Natural killer cell (primary cell): ENCODE results near the gene ZFHX3. TPM values are rescaled to one million over a fixed set of nuclear protein-coding genes. Genes with fewer than 3 reads are reported as not detected.

Source experiments
- ATAC-seq, 3 donors: fragments of 150-1000 bp in 2 of 3; fragments of 200-7000 bp in 1 of 3; cut with Tn5 transposase; 1 replicate in 1 of 3; 2 replicates in 2 of 3; pipeline ENCODE4 v1.10.0; 2021; ENCODE audit warnings: mild to moderate bottlenecking in 2 of 3, moderate library complexity in 2 of 3
- DNase-seq, 2 donors: peaks; one replicate each; pipeline versions ENCODE4 v3.0.0 to v3.0.0-alpha.2; 2013 to 2021; ENCODE audit warnings: mixed read lengths in 1 of 2
- H3K27ac ChIP-seq: one replicate; pipeline ENCODE4 v1.5.1; 2013; ENCODE audit warnings: mild to moderate bottlenecking, low read length
- H3K27me3 ChIP-seq: one replicate; pipeline ENCODE4 v1.6.1; 2013; ENCODE audit warnings: low read length; ENCODE audit not compliant: control insufficient read depth, insufficient read depth
- H3K36me3 ChIP-seq: one replicate; pipeline ENCODE4 v1.6.1; 2013; ENCODE audit warnings: low read length; ENCODE audit not compliant: control insufficient read depth, insufficient read depth
- H3K4me1 ChIP-seq: one replicate; pipeline ENCODE4 v1.6.1; 2013; ENCODE audit warnings: low read length; ENCODE audit not compliant: control insufficient read depth, insufficient read depth
- H3K4me3 ChIP-seq: one replicate; pipeline ENCODE4 v1.5.1; 2013; ENCODE audit warnings: low read length
- H3K9me3 ChIP-seq: one replicate; pipeline ENCODE4 v1.6.1; 2013; ENCODE audit warnings: low read length; ENCODE audit not compliant: control insufficient read depth, insufficient read depth
- H3K27ac Mint-ChIP-seq, 2 donors: one replicate each; pipeline ENCODE4 v1.8.0; 2022; ENCODE audit warnings: mild to moderate bottlenecking in 2 of 2, mixed read lengths in 2 of 2, moderate library complexity in 1 of 2
- H3K27me3 Mint-ChIP-seq, 2 donors: one replicate each; pipeline ENCODE4 v1.8.0; 2022; ENCODE audit warnings: low read depth in 2 of 2, mixed read lengths in 2 of 2
- H3K36me3 Mint-ChIP-seq: one replicate; pipeline ENCODE4 v1.8.0; 2022; ENCODE audit warnings: mixed read lengths
- H3K4me1 Mint-ChIP-seq, 2 donors: one replicate each; pipeline ENCODE4 v1.8.0; 2022; ENCODE audit warnings: mixed read lengths in 2 of 2
- H3K4me3 Mint-ChIP-seq: one replicate; pipeline ENCODE4 v1.8.0; 2022; ENCODE audit warnings: mild to moderate bottlenecking, moderate library complexity, mixed read lengths
- H3K9me3 Mint-ChIP-seq, 2 donors: one replicate each; pipeline ENCODE4 v1.8.0; 2022; ENCODE audit warnings: mixed read lengths in 2 of 2
- WGBS: methylation state at CpG from one replicate; pipeline ENCODE4 v1.1.7; 2013; ENCODE audit warnings: missing lambda C conversion rate; ENCODE audit not compliant: insufficient coverage; 5-methylcytosine and 5-hydroxymethylcytosine counted together
- intact Hi-C: fragments of 100-400 bp; cut with micrococcal nuclease; formaldehyde crosslinking; loops from one replicate; pipeline ENCODE4 v1.14.2; 2022
- total RNA-seq, 4 donors: library from RNA; stranded (reverse); fragments of 120-200 nt in 1 of 4; gene quantifications; one replicate each; pipeline versions ENCODE4 v1.2.3 to v1.2.4, GENCODE V29; 2013 to 2022
- TF ChIP-seq, protein P1 (sequence below): fragments of 200-600 bp; IDR thresholded peaks from one replicate; pipeline ENCODE4 v1.8.0; 2022; ENCODE audit warnings: antibody characterized with exemption

Gene ZFHX3
- total RNA-seq, 3 donors from 2014 or later (not counting 1 experiment from before 2014, with no cell fraction given): 5.8 to 7.8 (median 7.5) TPM

DNA sequence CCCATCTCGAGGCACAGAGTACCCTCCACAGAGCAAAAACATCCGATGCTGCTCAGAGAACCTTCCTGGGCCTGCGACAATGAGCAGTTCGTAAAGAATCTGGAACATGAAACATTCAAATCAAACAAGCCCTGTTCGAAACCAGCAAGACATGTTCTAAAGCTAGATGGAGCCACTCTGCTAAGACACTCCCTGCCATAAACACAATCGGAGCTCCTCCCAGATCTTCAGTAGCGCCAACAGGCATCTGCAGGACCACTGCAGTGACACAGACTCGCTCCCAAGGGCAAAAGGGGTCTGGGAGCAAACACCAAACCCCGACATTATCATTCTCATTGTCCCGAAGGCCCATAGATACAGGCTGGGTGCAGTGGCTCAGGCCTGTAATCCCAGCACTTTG is 108.7 kb downstream of the ZFHX3 start:
- no peak overlapping the region for H3K4me3 Mint-ChIP-seq
- H3K4me1 Mint-ChIP-seq: peaks cover 4 to 8% of the 10 kb centered on the region in 2 donors
- Histone ChIP-seq H3K4me3 (no peak overlapping the region), H3K4me1 (no peaks in the 10 kb centered on the region), H3K27me3 (no peaks in the 10 kb centered on the region), H3K36me3 (no peaks in the 10 kb centered on the region), H3K9me3 (no peaks in the 10 kb centered on the region), H3K27ac (no peak overlapping the region)
- intact Hi-C loops: no loop called here
- H3K9me3 Mint-ChIP-seq: no peaks in the 10 kb centered on the region
- DNase-seq: no peak
- WGBS: 86% methylated on average over 10 of the region's 10 CpGs
- H3K36me3 Mint-ChIP-seq: no peaks in the 10 kb centered on the region
- no peak overlapping the region for H3K27ac Mint-ChIP-seq
- H3K27me3 Mint-ChIP-seq: no peaks in the 10 kb centered on the region
- TF ChIP-seq, protein P1, sequence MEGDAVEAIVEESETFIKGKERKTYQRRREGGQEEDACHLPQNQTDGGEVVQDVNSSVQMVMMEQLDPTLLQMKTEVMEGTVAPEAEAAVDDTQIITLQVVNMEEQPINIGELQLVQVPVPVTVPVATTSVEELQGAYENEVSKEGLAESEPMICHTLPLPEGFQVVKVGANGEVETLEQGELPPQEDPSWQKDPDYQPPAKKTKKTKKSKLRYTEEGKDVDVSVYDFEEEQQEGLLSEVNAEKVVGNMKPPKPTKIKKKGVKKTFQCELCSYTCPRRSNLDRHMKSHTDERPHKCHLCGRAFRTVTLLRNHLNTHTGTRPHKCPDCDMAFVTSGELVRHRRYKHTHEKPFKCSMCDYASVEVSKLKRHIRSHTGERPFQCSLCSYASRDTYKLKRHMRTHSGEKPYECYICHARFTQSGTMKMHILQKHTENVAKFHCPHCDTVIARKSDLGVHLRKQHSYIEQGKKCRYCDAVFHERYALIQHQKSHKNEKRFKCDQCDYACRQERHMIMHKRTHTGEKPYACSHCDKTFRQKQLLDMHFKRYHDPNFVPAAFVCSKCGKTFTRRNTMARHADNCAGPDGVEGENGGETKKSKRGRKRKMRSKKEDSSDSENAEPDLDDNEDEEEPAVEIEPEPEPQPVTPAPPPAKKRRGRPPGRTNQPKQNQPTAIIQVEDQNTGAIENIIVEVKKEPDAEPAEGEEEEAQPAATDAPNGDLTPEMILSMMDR: no peak
- ATAC-seq: no peak

DNA sequence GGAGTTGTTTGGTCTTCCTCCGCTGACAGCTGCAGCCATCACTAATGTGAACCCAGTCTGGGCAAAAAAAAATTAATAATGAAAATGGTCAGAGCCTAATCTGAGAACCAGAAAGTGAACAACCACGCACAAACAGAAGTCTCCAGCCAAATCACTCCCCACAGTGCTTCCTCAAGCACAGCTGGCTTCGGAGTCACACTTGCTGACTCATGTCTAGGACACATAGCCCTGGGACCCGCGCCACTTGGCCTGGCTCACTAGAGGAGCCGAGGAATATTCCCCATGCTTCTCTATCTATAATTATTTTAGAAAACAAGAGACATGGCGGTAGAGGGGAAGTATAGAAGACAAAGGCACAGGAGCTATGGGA is 109.1 kb downstream of the ZFHX3 start:
- Mint-ChIP-seq H3K4me3 (no peak overlapping the region), H3K36me3 (no peaks in the 10 kb centered on the region), H3K27me3 (no peaks in the 10 kb centered on the region), H3K4me1 (peaks cover 4 to 8% of the 10 kb centered on the region in 2 donors), H3K27ac (no peak overlapping the region), H3K9me3 (no peaks in the 10 kb centered on the region)
- Histone ChIP-seq H3K27me3 (no peaks in the 10 kb centered on the region), H3K27ac (no peak overlapping the region), H3K9me3 (no peaks in the 10 kb centered on the region), H3K4me3 (no peak overlapping the region), H3K4me1 (no peaks in the 10 kb centered on the region), H3K36me3 (no peaks in the 10 kb centered on the region)
- DNase-seq: no peak
- ATAC-seq: no peak
- 44% methylated on average over 3 of the region's 7 CpGs for WGBS
- intact Hi-C loops: no loop called here
- TF ChIP-seq, protein P1: no peak

DNA sequence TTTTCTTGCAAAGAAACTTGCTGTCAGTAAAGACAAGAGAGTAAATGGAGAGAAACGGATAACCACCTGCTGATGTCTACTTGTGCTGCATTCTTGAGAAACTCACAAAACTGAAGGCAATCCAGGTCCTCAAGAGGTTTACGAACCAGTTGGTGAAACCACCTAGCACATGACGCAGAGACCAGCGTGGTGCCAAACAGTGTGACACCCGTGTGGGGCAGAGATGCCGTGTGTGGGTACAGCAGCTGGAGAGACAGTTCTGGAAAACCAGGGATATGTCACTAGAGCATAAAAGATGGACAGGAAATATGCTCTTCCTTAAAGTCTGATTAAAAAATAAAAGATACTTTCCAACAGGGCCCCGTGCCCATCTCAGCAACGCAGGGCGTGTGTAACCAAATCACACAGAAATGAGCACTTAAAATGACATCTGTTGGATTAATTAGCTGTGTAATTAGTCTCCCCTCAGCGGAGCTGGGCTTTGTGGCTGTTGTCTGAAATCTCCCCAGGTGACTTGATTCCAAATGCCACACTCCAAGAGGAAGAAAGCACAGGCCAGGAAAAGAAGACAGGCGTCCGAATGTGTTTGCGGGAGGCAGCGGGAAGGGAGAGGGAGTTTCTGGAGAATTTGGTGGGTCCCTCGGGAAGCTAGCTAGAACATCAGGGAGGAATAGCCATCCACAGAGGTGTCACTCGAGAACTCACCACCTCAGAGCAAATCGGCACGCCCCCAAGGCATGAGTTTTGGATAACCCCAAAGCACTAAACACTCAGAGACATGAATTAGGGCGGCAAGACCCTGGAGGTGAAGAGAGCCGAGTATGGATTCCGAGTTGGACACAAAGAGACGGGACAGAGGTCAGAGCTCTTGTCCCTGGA is 109.8 kb downstream of the ZFHX3 start:
- ATAC-seq: no peak
- Histone ChIP-seq H3K9me3 (no peaks in the 10 kb centered on the region), H3K27me3 (no peaks in the 10 kb centered on the region), H3K36me3 (no peaks in the 10 kb centered on the region), H3K4me3 (no peak overlapping the region), H3K4me1 (no peaks in the 10 kb centered on the region), H3K27ac (no peak overlapping the region)
- H3K4me1 Mint-ChIP-seq: peaks cover 8 to 9% of the 10 kb centered on the region in 2 donors
- intact Hi-C loops: no loop called here
- no peak overlapping the region for H3K4me3 Mint-ChIP-seq
- DNase-seq: no peak
- H3K9me3 Mint-ChIP-seq: no peaks in the 10 kb centered on the region
- H3K27me3 Mint-ChIP-seq: no peaks in the 10 kb centered on the region
- 89% methylated on average over 22 of the region's 22 CpGs for WGBS
- H3K36me3 Mint-ChIP-seq: no peaks in the 10 kb centered on the region
- TF ChIP-seq, protein P1: no peak
- no peak overlapping the region for H3K27ac Mint-ChIP-seq
